MCF 10A (cell line): ENCODE measurements around the gene MACROH2A1. TPM values are rescaled to one million over a fixed set of nuclear protein-coding genes. Genes with fewer than 3 reads are reported as not detected.

Source experiments
- BruUV-seq: library from RNA; stranded (reverse); fragments of 400-500 nt; replicated peaks from 2 replicates; lab custom pipeline; 2021; lab: Mats Ljungman, UMichigan
- CTCF ChIA-PET: fragments of 300-600 bp; sonication (Branson Sonifier 250); formaldehyde crosslinking; extraction: SDS; loops from one replicate; lab custom pipeline; 2021; ENCODE audit warnings: antibody characterized with exemption, inconsistent platforms; lab: Yijun Ruan, JAX
- POLR2A ChIA-PET: fragments of 300-600, 350-650 bp; sonication (Branson Sonifier 250); formaldehyde crosslinking; extraction: SDS; loops from one replicate; lab custom pipeline; 2020; ENCODE audit warnings: antibody characterized with exemption, inconsistent platforms; lab: Yijun Ruan, JAX
- DNase-seq: peaks from one replicate; pipeline ENCODE4 v3.0.0-alpha.2; 2018; ENCODE audit not compliant: unreplicated experiment
- H3K27ac Mint-ChIP-seq: one replicate; pipeline ENCODE4 v1.8.0; 2022; ENCODE audit warnings: mild to moderate bottlenecking, low read depth, mixed read lengths; ENCODE audit not compliant: unreplicated experiment
- H3K27me3 Mint-ChIP-seq: one replicate; pipeline ENCODE4 v1.8.0; 2022; ENCODE audit warnings: mixed read lengths; ENCODE audit not compliant: insufficient read depth, unreplicated experiment
- H3K36me3 Mint-ChIP-seq: one replicate; pipeline ENCODE4 v1.8.0; 2022; ENCODE audit warnings: mild to moderate bottlenecking, moderate library complexity, mixed read lengths; ENCODE audit not compliant: insufficient read depth, unreplicated experiment
- H3K4me1 Mint-ChIP-seq: one replicate; pipeline ENCODE4 v1.8.0; 2022; ENCODE audit warnings: mixed read lengths; ENCODE audit not compliant: insufficient read depth, unreplicated experiment
- H3K4me3 Mint-ChIP-seq: one replicate; pipeline ENCODE4 v1.8.0; 2022; ENCODE audit warnings: mild to moderate bottlenecking, moderate library complexity, mixed read lengths; ENCODE audit not compliant: unreplicated experiment
- H3K9me3 Mint-ChIP-seq: one replicate; pipeline ENCODE4 v1.8.0; 2022; ENCODE audit warnings: mixed read lengths; ENCODE audit not compliant: unreplicated experiment
- CTCF ChIP-seq: fragments of 200-600 bp; IDR thresholded peaks from one replicate; pipeline ENCODE4 v1.8.0; 2022; ENCODE audit warnings: antibody characterized with exemption, mild to moderate bottlenecking; ENCODE audit not compliant: unreplicated experiment
- intact Hi-C: fragments of 100-400 bp; cut with micrococcal nuclease; formaldehyde crosslinking; loops from 2 replicates; pipeline ENCODE4 v1.14.1; 2022
- total RNA-seq: library from RNA; stranded (reverse); gene quantifications from 2 replicates; pipeline ENCODE4 v1.2.3, GENCODE V29; 2022

Gene MACROH2A1
- total RNA-seq, 1 experiment from 2014 or later = 306 TPM

- no peaks in the 10 kb centered on the region for H3K9me3 Mint-ChIP-seq
- no peak for TF ChIP-seq CTCF
- ChIA-PET CTCF (interaction anchor here (0.8 to 2.3 kb wide), 3 partner anchors 11 to 300 kb away, joined by 3 to 10 read pairs (median 3); no protein-coding TSS in a partner anchor), POLR2A (no interaction called here)
- no peak for DNase-seq
- H3K27me3 Mint-ChIP-seq = no peaks in the 10 kb centered on the region
- no peak overlapping the region for H3K27ac Mint-ChIP-seq
- H3K4me3 Mint-ChIP-seq = no peak overlapping the region
- BruUV-seq = no TSS peak
- no peaks in the 10 kb centered on the region for H3K36me3 Mint-ChIP-seq
- intact Hi-C loops = no loop called here
- no peaks in the 10 kb centered on the region for H3K4me1 Mint-ChIP-seq
Observed at GRCh38 chr5:135322271-135322670, 76.8 kb downstream of the MACROH2A1 start.

DNA sequence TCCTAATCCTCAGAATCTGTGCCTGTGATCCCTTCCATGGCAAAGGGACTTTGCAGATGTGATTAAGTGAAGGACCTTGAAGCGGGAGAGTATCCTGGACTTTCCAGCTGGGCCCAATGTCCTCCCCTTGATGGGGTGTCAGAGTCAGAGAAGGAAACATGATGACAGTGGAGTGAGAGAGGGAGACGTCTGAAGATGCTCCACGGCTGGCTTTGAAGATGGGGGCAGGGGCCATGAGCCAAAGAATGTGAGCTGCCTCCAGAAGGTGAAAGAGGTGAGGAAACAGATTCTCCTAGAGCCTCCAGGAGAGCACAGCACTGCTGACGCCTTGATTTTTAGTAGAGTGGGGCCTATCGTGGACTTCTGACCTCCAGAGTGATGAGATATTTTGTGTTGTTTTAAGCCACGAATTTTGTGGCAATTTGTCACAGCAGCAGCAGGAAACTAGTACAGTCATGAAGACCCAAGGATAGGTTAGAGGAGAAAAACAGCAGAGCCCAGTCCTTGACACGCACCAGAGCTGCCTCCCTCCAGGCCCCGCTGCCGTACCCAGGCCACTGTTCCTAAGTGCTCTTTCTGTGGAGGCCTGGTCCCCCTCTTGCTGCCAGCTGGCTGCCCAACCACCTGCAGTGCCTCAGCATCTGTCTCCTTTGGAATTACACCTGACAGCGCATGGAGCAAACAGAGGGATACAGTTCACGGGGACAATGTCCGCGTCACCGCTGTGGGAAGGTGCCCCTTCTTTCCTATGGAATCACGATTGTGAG, 78.1 kb downstream of the MACROH2A1 start:
- no TSS peak for BruUV-seq
- CTCF ChIA-PET = interaction anchor here (0.7 to 2.0 kb wide), 3 partner anchors 11 to 1177 kb away, joined by 3 to 9 read pairs (median 4); no protein-coding TSS in a partner anchor

GRCh38 chr5:135319928-135320606, 79.0 kb downstream of the MACROH2A1 start:
- Mint-ChIP-seq H3K36me3 (no peaks in the 10 kb centered on the region), H3K27me3 (no peaks in the 10 kb centered on the region), H3K27ac (no peak overlapping the region), H3K9me3 (no peaks in the 10 kb centered on the region), H3K4me3 (no peak overlapping the region), H3K4me1 (no peaks in the 10 kb centered on the region)
- intact Hi-C loops = no loop called here
- POLR2A ChIA-PET = no interaction called here
- no peak for DNase-seq
- no TSS peak for BruUV-seq
- TF ChIP-seq CTCF = no peak
- CTCF ChIA-PET = interaction anchor here (0.5 to 2.0 kb wide), 3 partner anchors 11 to 1176 kb away, joined by 3 to 9 read pairs (median 3); no protein-coding TSS in a partner anchor

More for the DNA sequence above, 78.1 kb downstream of the MACROH2A1 start:
- H3K4me1 Mint-ChIP-seq = no peaks in the 10 kb centered on the region
- no peaks in the 10 kb centered on the region for H3K36me3 Mint-ChIP-seq
- TF ChIP-seq CTCF = no peak
- no peaks in the 10 kb centered on the region for H3K27me3 Mint-ChIP-seq
- H3K27ac Mint-ChIP-seq = no peak overlapping the region
- H3K9me3 Mint-ChIP-seq = no peaks in the 10 kb centered on the region
- intact Hi-C loops = no loop called here
- H3K4me3 Mint-ChIP-seq = no peak overlapping the region
- no peak for DNase-seq
- POLR2A ChIA-PET = no interaction called here

GRCh38 chr5:135319458-135319857, 79.6 kb downstream of the MACROH2A1 start:
- CTCF ChIA-PET = interaction anchor here (0.5 kb wide), 1 partner anchor 86 kb away, joined by 3 read pairs; no protein-coding TSS in a partner anchor
- DNase-seq = no peak
- Mint-ChIP-seq H3K36me3 (no peaks in the 10 kb centered on the region), H3K27ac (no peak overlapping the region), H3K4me1 (no peaks in the 10 kb centered on the region), H3K9me3 (no peaks in the 10 kb centered on the region), H3K27me3 (no peaks in the 10 kb centered on the region), H3K4me3 (no peak overlapping the region)
- intact Hi-C loops = no loop called here
- POLR2A ChIA-PET = interaction anchor here (1.1 kb wide), 1 partner anchor 13 kb away, joined by 3 read pairs; no protein-coding TSS in a partner anchor
- no peak for TF ChIP-seq CTCF
- BruUV-seq = no TSS peak
